HG03439 (cell line): ENCODE results near the gene SIPA1L3.

Experiments used
- ATAC-seq: cut with Tn5 transposase; IDR thresholded peaks from one replicate; pipeline ENCODE4 v1.9.1; 2021; ENCODE audit warnings: mild to moderate bottlenecking, moderate library complexity; ENCODE audit not compliant: unreplicated experiment

SIPA1L3 gene

DNA sequence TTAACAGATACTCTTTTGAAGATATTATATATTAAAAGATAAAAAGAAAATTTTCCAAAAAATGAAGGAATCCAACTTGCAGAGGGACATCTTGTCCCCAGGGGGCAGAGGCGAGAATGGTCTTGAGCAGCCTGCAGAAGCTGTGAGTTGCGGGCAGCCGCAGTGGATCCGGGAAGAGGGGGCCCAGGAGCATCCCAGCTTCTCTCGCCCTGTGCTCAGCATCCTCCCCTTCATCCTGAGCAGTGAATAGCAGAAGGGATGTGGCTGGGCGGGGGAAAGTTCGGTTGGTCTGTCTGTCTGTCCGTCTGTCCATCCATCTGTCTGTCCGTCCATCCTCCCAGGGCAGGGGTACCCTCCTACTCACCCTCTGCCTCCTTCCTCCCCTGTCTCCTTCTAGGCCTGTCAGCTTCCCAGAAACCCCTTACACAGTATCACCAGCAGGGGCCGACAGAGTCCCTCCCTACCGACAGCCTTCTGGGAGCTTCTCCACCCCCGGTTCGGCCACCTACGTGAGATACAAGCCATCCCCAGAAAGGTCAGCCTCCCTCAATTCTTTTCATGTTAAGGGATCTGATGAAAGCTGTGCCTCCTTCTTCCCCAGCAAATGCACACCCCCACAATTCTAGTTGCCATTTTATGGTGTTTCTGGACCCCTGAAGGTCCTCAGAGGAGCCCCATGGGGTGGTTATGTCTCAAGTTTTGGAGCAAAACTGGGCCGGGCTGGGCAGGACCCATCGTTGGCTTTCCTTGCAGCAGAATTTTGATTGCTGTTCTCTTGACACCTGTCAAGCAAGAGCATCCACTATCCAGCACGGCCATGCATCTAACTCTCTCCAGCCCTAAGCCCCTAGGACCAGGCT is 235.4 kb downstream of the SIPA1L3 start:
- no peak for ATAC-seq

DNA sequence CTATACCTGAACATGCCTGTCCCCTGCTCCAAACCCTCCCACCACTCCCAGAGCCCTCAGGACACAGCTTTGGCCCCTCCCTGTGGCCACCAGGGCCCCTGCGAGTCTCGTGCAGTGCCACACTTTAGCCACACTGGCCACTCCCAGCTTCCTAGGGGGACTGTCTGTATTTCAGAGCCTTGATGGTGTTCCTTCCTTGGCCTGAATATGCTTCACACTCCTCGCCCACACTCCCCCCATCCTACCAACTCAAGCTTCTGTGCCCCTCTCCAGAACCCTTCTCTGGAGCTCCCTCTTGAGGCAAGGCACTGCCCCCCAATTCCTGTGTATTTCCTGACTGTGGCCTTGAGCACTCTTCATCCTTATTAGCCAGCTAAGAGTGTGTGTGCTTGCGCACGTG is 236.8 kb downstream of the SIPA1L3 start:
- ATAC-seq: no peak

- no peak for ATAC-seq
Observed at GRCh38 chr19:38144667-38145066, 237.7 kb downstream of the SIPA1L3 start.

GRCh38 chr19:38145623-38146022 is 238.6 kb downstream of the SIPA1L3 start:
- no peak for ATAC-seq

- ATAC-seq: no peak
Observed at GRCh38 chr19:38148337-38148736, 241.3 kb downstream of the SIPA1L3 start.

DNA sequence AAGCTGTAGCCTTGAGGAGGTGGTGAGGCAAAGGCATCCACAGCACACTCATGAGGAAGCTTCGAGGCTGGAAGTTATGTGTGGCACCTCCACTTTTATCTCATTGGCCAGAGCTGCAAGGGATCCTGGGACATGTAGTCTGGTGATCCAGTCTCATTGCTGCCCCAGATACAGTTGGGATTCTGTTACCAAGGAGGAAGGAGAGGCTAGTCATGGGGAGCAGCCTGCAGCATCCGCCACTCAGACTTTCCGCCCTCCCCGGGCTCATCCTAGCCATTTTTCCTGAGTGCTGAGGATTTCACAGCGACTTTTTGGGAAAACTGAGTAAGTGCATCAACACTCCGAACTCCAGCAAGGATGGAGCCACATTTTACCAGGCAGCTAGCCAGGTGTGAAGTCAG is 242.7 kb downstream of the SIPA1L3 start:
- ATAC-seq: no peak

DNA sequence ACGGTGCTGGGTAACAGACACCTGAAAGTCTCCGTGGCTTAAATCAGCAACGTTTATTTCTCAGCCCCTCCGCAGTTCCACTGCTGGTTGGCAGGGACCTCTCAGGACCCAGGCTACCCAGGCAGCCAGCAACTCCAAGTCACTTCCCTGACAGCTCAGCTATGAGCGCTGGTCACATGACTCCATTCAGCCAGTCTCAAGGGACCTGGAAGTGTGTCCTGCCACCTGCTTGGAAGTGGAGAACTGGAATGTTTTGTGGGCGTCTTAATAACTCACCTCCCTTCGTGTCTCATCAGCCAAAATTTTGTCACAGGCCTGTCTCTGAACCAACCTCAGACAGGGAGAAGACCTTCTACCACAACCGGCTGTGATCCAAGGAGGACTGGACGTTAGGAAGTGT is 244.2 kb downstream of the SIPA1L3 start:
- no peak for ATAC-seq

DNA sequence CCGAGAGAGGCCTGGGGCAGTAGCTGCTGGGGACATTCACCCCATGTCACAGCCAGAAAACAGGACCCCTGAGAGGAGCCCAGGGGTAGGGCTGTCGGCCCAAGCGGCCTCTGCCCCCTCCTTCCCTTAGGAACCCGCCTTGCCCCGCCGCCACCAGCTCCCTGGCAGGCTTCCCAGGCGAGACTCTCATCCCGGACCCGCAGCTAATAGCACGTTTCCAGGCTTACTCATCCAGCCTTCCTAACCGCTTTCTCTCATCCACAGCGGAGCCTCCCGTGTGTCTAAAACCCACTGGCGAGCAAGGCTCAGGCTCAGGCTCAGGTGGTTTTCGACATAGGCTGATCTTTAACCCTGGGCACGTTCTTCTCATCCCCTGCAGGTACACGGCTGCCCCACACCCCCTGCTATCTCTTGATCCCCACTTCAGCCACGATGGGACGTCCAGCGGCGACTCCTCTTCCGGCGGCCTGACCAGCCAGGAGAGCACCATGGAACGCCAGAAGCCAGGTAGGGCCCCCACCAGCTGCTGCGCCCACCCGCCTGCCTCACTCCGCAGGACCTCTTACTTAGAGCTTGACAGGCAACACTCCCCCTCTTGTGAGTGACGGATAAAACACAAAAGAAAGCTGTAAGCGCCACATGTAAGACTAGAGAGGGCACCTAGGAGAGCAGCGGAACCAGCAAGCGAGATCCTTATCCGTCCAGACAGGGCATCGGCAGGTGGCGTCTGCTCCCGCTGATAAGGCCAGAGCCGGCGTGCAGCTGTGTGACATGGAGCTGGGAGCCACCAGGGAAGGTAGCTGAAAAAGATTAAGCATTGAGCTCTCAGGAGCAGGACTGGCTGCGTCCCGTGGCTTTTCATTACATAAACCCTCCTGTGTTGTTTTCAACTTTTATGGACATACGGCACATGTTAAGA is 245.7 kb downstream of the SIPA1L3 start:
- no peak for ATAC-seq

GRCh38 chr19:38155453-38155852 is 248.4 kb downstream of the SIPA1L3 start:
- no peak for ATAC-seq

GRCh38 chr19:38158730-38159129 is 251.7 kb downstream of the SIPA1L3 start:
- no peak for ATAC-seq

DNA sequence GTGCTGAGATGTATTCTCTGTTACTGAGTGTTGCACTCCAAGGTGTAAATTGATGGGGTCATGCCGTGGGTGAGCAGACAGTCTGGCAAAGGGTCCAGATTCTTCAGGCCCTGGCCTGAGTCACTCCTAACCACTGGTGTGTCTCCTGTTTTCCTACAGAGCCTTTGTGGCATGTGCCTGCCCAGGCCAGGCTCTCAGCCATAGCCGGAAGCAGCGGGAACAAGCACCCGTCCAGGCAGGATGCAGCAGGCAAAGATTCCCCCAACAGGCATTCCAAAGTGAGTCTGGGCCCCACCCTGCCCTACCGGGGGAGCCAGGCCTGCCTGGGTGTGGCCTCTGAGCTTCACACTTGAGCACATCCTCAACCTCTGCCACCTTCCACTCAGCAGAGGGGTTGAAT is 255.1 kb downstream of the SIPA1L3 start:
- ATAC-seq: no peak

- no peak for ATAC-seq
Observed at GRCh38 chr19:38162632-38163031, 255.6 kb downstream of the SIPA1L3 start.

- ATAC-seq: no peak
Observed at GRCh38 chr19:38163419-38164290, 256.6 kb downstream of the SIPA1L3 start.

DNA sequence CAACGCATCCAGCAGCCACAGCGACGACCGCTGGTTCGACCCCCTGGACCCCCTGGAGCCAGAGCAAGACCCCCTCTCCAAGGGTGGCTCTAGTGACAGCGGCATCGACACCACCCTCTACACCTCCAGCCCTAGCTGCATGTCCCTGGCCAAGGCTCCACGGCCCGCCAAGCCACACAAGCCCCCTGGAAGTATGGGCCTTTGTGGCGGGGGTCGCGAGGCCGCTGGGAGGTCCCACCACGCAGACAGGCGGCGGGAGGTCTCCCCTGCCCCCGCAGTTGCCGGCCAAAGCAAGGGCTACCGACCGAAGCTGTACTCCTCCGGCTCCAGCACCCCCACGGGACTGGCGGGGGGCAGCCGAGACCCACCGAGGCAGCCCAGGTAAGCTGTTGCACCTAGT is 257.5 kb downstream of the SIPA1L3 start:
- no peak for ATAC-seq

GRCh38 chr19:38165335-38165734 is 258.3 kb downstream of the SIPA1L3 start:
- ATAC-seq: no peak

DNA sequence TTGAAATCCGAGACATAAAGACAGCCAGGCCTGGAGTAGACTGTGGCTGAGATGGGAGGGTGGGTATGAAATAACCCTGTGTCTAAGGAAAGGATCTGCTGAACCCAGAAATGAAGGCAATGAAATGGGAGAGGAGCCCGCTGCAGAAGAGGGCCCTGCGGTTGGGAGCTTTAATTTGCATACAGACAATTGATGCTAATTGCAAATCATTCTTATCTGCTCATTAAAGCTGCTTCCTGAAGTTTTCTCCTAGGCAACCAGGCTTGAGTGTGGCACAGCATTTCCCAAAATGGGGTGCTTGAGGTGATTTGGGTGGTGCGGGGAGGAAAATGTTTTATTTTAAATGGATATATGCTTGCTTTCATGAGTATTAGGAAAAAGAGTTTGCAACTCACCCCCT is 261.6 kb downstream of the SIPA1L3 start:
- no peak for ATAC-seq

- ATAC-seq: no peak
Observed at GRCh38 chr19:38170334-38170733, 263.3 kb downstream of the SIPA1L3 start.

DNA sequence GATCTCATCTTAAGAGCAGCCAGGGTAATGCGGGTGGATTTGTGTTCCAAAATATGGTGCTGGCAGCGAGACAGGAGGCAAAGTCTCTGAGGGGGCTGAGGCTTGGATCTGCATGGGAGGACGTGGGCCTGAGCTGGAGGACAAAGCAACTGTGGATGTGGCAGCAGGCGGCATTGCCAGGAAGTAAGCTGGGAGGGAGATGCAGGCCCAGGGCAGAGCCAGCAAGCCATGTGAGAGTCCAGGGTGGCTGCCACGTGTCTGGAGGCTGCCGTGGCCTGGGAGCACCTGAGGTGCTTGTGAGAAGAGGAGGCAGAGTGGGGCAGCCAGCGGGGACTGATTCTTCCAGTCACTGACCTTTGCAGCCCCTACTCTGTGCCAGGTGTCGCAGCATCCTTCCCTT is 265.0 kb downstream of the SIPA1L3 start:
- no peak for ATAC-seq

- ATAC-seq: no peak
Observed at GRCh38 chr19:38173291-38174041, 266.5 kb downstream of the SIPA1L3 start.

DNA sequence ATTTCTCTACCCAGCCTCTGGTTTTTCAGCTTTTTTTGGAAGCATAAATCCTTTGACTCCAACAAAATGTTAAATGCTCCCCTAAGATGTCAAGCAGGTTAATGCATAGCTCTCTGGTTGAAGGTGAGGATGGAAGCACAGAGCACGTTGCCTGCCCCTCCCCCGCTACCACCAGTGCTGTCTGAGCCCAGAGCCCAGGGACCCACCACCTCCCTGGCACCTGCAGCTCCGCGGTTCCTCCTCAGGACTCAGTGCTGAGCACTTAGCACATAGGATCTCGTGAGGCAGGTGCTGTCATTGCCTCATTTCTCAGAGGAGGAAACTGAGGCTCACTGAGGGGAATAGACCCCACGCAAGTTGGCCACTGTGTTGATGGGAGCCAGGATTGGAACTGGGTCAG is 268.4 kb downstream of the SIPA1L3 start:
- no peak for ATAC-seq
